ENCODE data around the gene RPS3. TPM values are rescaled to one million over a fixed set of nuclear protein-coding genes. Genes with fewer than 3 reads are reported as not detected.

The RPS3 gene
- total RNA-seq, 4 donors from 2014 or later = 1,039 to 1,811 (median 1,104) TPM

DNA sequence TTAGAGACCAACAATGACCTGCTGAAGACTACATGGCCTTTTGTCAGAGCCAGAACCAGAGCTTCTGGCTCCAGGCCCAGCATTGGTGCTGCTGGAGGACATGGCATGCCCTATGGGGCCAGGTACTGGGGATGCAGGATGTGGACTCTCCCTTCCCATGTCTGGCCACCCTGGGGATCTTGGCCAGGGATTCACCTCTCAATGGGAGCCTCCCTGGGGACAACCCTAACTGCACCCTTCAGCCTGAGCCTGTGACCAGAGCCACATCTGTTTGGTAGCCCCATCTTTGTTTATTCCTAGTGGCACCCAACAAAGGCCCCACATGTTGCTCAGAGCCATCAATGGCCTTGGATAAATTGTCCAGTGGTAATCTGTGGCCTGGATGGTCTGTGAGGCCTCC, 27.9 kb downstream of the RPS3 start:
- TF ChIP-seq, protein P1, sequence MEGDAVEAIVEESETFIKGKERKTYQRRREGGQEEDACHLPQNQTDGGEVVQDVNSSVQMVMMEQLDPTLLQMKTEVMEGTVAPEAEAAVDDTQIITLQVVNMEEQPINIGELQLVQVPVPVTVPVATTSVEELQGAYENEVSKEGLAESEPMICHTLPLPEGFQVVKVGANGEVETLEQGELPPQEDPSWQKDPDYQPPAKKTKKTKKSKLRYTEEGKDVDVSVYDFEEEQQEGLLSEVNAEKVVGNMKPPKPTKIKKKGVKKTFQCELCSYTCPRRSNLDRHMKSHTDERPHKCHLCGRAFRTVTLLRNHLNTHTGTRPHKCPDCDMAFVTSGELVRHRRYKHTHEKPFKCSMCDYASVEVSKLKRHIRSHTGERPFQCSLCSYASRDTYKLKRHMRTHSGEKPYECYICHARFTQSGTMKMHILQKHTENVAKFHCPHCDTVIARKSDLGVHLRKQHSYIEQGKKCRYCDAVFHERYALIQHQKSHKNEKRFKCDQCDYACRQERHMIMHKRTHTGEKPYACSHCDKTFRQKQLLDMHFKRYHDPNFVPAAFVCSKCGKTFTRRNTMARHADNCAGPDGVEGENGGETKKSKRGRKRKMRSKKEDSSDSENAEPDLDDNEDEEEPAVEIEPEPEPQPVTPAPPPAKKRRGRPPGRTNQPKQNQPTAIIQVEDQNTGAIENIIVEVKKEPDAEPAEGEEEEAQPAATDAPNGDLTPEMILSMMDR (IDR thresholded peaks at IDR 0.05) = no peak
- TF ChIP-seq POLR2A (IDR thresholded peaks at IDR 0.05) = no peak
- Histone ChIP-seq H3K4me3 (replicated peaks in 1 of 3) (no peak overlapping the region), H3K36me3 (no peaks in the 10 kb centered on the region), H3K4me1 (peaks cover 0 to 16% of the 10 kb centered on the region in 2 donors), H3K27me3 (no peaks in the 10 kb centered on the region), H3K9me3 (no peaks in the 10 kb centered on the region), H3K27ac (no peak overlapping the region)
- DNase-seq = no peak
- intact Hi-C loops (cut with DNase I) = no loop called here

DNA sequence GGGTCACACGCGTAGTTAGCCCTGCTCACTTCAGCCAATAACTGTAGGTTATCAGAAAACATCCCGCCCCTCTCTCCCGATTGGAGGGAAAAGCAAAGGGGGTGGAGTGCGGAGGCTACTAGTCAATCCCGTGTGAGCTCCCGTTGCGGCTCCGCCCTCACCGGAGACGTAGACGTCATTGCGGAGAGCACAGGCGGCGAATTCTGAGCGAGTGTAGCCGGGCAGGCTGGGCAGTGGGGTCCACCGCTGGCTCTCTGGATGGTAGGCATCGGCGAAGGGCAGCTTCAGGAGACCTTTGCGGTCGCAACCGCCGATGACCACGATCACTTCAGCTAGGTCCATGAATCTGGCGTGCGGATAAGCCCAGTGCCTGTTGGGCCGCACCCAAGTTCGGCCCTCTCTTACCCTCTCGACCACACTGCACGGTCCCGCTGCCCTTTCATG, 29.0 kb downstream of the RPS3 start:
- Histone ChIP-seq H3K36me3 (no peaks in the 10 kb centered on the region), H3K4me1 (peaks cover 0 to 16% of the 10 kb centered on the region in 2 donors), H3K27me3 (no peaks in the 10 kb centered on the region), H3K27ac (no peak overlapping the region), H3K9me3 (no peaks in the 10 kb centered on the region), H3K4me3 (replicated peaks in 1 of 3) (peak overlapping the region in 1 of 3 donors; percentile 12)
- intact Hi-C loops (cut with DNase I) = no loop called here
- TF ChIP-seq, protein P1 (IDR thresholded peaks at IDR 0.05) = no peak
- TF ChIP-seq POLR2A (IDR thresholded peaks at IDR 0.05) = peak in 1 of 2 donors; percentile 58
- 20 to 21% methylated on average over 25 to 32 of the region's 32 CpGs for WGBS, 2 donors
- peak; percentile 94 to 95 for DNase-seq

DNA sequence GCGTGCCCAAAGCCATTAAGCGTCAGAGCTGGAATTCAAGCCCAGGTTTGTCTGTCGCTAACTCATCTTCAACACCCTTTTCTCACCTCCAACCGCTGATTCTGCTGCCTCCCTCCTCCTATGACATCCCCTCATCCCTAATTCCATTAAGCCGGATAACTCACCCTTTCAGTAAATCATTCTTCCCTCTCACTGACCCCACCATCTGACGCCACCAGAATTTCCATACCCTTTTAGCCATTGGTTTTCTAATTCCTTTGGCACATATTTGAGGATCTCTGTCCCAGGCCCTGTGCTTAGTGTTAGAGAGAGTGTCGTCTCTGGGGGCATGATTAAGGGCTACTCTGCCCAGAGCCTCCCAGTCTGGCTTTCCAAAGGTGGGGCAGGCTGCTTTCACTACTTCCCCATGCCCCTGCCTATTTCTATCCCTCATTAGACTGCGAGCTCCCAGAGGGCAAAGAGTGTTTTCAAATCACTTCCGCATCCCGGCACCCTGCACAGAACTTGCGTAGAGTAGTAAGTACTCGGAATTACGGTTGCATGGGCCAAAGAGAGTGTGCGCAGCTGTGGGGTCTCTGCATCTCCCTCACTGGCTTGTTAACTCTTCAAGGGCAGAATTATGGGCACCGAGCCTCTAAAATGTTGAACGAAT, 29.8 kb downstream of the RPS3 start:
- no peak overlapping the region for H3K27ac ChIP-seq
- WGBS, 2 donors = 70 to 71% methylated on average over 16 of the region's 16 CpGs
- DNase-seq = no peak
- intact Hi-C loops (cut with DNase I) = no loop called here
- no peak overlapping the region for H3K4me3 ChIP-seq (replicated peaks in 1 of 3)
- H3K27me3 ChIP-seq = no peaks in the 10 kb centered on the region
- H3K4me1 ChIP-seq = peaks cover 0 to 16% of the 10 kb centered on the region in 2 donors
- H3K36me3 ChIP-seq = no peaks in the 10 kb centered on the region
- no peaks in the 10 kb centered on the region for H3K9me3 ChIP-seq
- no peak for TF ChIP-seq POLR2A (IDR thresholded peaks at IDR 0.05)
- TF ChIP-seq, protein P1 (IDR thresholded peaks at IDR 0.05) = no peak

DNA sequence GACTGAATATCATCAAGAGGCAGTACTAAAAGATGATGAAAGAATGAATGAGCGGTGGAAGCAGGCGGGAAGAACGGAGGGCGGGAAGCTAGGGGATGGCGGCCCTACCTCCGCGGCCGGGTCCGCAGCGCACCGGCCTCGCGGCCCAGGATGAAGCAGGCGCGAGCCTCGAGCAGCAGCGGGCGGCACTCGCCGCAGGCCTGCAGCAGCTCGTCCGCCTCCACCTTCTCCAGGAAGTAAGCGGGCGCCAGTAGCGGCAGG, 30.3 kb downstream of the RPS3 start:
- TF ChIP-seq, protein P1 (IDR thresholded peaks at IDR 0.05) = no peak
- no peak for TF ChIP-seq POLR2A (IDR thresholded peaks at IDR 0.05)

DNA sequence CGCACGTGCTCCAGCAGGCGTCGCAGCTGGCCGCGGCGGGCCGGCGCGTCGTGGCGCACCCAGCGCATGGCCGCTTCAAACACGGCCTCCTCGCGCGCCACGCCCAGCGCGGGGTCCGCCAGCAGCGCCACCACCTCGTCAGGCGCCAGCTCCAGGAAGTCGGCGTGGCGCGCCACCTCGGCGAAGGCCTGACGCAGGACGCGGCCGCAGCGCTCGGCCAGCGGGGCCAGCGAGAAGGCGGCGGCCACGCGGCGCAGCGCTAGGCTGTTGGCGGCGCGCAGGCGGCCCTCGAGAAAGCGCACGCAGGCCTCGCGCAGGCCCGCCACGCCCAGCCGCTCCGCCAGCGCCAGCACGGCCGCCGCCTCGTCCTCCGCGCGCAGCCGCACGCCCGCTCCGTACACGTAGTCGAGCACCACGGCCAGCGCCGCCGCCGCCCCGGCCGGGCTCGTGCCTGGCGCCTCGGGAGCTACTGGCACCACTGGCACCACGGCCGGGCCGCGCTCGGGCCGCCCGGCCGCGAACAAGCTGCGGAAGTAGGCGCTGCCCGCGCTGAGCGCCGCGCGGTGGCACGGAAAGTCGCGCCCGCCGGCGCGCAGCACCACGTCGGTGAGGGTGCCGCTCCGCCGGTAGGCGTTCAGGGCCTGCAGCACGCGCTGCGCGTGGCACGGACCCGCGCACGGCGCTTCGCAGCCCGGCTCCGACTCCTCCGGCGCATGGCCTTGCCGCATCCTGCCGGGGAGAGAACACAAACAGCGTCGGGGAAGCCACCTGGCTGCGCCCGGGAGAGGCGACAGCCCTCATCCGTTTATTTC, 30.8 kb downstream of the RPS3 start:
- no peaks in the 10 kb centered on the region for H3K9me3 ChIP-seq
- H3K4me3 ChIP-seq (replicated peaks in 1 of 3) = peak overlapping the region in 1 of 3 donors; percentile 8
- no peak overlapping the region for H3K27ac ChIP-seq
- TF ChIP-seq, protein P1 (IDR thresholded peaks at IDR 0.05) = no peak
- no peak for TF ChIP-seq POLR2A (IDR thresholded peaks at IDR 0.05)
- no peaks in the 10 kb centered on the region for H3K27me3 ChIP-seq
- WGBS, 2 donors = 3 to 5% methylated on average over 3 to 15 of the region's 134 CpGs
- no peaks in the 10 kb centered on the region for H3K36me3 ChIP-seq
- H3K4me1 ChIP-seq = peaks cover 0 to 16% of the 10 kb centered on the region in 2 donors
- DNase-seq = peak; percentile 62
- intact Hi-C loops (cut with DNase I) = no loop called here

More for the DNA sequence above, 30.3 kb downstream of the RPS3 start:
- no peak for DNase-seq
- 19 to 32% methylated on average over 16 to 21 of the region's 25 CpGs for WGBS, 2 donors
- H3K4me3 ChIP-seq (replicated peaks in 1 of 3) = no peak overlapping the region
- H3K27me3 ChIP-seq = no peaks in the 10 kb centered on the region
- intact Hi-C loops (cut with DNase I) = no loop called here
- H3K27ac ChIP-seq = no peak overlapping the region
- H3K9me3 ChIP-seq = no peaks in the 10 kb centered on the region
- H3K36me3 ChIP-seq = no peaks in the 10 kb centered on the region
- peaks cover 0 to 16% of the 10 kb centered on the region in 2 donors for H3K4me1 ChIP-seq
